Fibroblast of skin of scalp (primary cell): ENCODE results near the gene UROD.
A peak's percentile ranks its signal among the peaks of the same experiment; 100 is the strongest.

Experiments used
- DNase-seq: peaks from one replicate; pipeline ENCODE4 v3.0.0-alpha.2; 2013

Gene UROD

DNA sequence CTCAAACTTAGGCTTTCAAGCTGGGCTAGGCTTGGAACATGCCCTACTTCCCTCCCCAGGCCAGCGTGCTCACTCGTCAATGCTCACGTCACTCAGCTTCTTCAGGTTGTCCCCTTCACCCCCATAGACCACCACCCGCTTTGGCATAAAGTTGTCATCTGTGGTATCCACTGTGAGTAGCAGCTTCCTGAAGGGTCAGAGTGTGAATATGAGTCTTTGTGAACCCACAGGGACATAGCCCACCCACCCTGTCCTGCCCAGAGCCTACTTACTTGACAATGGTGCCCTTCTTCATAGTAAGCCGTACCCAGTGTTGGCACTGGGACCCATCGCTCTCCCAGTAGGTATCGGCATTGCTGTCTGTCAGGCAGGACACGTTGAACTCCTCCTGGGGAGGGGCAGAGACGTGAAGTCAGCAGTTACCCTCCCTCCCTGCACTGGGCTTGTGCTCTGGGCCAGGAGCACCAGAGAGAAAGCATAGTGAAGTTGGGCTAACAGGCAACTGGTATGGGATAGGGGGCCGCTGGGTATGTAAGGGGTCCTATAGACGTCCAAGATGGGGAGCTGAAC is 2.7 kb upstream of the UROD start:
- no peak for DNase-seq

DNA sequence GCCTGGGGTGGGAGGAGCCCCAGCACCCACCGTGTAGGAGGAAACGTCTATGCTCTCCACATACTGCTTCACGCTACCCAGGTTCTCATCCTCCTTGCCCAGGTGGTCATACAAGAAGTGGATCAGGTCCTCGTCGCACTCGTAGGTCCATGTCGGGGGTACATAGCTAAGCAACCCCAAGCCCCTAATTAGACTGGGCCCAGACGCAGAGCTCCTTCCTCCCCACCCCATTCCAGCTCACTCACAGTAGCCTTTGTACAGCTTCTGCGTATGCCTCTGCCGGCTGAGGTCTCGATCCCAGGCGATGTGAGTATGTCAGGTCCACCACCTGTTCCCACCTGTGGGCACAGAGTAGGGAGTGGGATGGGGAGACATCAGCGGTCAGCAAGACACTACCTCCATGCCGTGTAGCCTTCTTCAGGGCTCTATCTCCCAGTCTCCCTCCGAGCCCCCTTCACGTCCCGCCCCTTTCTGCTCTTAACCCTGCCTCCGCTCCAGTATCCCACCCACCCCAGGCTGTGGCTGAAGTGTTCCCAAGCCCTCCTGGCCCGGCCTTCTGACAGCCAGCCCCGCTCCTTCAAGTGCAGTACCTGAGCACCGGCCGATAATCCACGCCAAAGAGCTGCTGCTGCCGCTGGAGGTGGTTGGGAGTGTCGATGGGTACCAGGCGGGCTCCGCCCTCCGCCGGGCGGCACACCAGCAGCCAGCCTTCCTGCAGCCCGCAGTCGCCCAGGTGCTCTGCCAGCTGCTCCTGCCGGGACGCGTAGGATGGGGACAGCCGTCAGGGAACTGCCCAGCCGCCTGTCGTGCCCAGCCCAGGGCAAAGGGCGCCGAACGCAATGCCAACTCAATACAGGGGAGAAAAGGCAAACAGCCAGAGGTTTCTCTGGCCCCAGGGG is 1.8 kb upstream of the UROD start:
- DNase-seq = no peak

DNA sequence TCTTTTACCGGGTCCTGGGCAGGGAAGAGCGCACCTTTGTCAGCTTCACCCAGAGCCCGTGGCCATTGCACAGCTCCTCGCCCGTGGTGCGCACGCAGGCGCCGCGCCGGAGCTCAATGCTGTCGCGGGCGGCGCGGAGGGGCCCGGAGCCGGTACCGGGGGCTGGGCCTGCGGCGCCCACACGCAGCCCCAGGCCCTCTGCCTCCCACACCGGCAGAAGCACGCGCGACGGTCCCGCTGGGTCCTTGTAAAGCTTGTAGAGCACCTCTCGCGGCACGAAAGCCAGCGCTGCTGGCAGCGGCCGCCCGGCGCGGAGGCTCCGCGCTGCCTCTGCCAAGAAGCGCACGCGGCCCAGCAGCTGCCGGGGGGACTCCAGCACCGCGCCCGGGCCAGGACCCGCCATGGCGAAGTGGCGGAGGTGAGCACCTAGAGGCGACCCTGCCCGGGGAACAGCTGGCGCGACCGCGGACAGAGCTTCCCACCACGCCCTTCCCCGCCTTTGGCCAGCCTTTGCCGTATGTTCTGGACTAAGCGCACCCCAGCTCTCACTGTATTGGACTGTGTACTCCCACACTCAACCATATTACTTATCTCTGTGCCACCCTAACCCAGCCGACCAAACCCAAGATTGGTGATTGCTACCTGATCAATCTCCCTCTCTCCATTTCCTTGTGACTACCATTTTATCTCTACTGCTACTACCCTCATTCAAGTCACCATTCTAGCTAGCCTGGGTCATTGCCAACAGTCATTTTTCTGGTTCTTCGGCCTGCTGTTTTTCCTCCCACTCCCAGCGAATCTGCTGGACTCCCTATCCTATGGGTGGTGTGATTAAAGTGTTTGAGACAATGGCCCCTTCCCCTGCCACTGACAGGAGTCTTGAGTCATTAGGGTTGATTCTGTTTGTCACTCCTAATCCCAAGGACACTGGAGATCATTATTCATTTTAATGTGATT is 921 bp upstream of the UROD start, which contains the start of gene HECTD3:
HECTD3 (minus strand) TSS at position 470 of the 957 bp plus-strand sequence; CDS start at position 403, 67 bp downstream.
- DNase-seq = peak; percentile 76

DNA sequence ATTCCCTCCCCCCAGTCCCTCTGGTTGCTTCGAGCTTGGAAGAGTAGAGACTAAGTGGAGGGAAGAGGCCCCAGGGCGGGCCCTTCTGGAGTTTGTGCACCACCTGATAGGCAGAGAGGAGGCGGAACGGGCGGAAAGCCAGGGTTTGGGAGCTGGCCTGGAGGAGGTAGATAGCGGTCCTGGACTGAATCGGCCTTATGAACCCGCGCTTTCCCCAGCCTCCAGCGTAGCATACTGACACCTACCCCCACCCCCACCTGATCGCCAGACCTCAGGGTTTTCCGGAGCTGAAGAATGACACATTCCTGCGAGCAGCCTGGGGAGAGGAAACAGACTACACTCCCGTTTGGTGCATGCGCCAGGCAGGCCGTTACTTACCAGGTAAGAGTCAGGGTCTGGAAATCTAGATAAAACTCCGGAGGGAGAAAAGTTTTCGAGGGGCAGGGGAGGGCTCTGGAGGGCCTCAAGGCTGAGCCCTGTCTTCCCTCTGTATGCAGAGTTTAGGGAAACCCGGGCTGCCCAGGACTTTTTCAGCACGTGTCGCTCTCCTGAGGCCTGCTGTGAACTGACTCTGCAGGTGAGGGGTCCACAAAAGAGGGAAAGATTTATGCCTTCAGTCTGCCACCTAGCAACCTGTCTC is 705 bp downstream of the UROD start:
- DNase-seq = peak; percentile 13

DNA sequence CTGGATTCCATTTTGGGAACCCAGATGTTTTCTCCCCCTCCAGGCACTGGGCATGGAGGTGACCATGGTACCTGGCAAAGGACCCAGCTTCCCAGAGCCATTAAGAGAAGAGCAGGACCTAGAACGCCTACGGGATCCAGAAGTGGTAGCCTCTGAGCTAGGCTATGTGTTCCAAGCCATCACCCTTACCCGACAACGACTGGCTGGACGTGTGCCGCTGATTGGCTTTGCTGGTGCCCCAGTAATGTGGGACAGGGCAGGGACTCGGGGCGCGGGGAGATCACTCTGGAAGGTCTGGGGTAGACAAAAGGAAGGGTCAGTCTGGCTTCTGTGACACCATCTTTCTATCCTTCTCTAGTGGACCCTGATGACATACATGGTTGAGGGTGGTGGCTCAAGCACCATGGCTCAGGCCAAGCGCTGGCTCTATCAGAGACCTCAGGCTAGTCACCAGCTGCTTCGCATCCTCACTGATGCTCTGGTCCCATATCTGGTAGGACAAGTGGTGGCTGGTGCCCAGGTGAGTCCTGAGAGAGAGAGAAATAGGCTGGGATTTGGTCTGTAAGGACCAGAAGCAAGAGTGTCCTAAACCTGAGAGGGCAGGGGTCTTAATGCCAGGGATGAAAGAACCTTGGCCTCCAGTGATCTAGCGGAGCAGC is 1.6 kb downstream of the UROD start:
- DNase-seq = no peak

DNA sequence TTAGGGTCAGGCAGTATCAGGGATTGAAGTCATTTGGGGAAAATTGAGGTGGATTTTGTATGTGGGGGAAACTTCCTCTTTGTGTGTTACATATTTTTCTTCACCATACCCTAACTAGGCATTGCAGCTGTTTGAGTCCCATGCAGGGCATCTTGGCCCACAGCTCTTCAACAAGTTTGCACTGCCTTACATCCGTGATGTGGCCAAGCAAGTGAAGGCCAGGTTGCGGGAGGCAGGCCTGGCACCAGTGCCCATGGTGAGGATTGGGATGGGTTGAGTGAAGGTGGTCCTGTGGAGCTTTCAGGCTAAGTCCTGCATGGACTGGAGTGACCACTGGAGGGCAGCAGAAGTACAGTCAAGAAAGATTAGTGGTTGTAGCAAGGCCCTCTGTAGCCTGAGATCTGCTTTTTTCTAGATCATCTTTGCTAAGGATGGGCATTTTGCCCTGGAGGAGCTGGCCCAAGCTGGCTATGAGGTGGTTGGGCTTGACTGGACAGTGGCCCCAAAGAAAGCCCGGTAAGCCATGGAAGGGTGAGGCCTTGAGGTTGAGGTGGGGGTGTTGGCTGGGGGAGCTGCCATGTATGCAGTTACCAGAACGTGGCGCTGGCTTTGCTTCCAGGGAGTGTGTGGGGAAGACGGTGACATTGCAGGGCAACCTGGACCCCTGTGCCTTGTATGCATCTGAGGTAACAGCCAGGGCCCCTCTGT is 2.4 kb downstream of the UROD start:
- DNase-seq = peak; percentile 81

DNA sequence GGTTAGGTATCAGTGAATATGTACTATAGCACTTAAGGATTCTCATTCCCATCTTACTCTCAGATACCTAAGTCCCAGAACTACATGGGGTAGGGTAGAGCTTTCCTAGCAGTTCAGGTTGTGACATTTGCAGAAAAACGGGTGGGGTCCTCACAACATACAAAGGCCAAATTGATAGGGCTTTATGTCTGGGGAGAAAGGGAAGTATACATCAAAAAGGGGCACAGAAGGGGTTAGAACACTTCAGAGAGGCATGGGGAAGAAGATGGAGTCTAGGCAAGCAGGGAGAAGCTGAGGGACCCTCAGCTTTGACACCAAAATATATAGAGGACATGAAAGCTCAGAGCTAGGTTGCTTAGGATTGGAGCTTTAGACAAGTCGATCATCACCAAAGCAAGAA is 3.6 kb downstream of the UROD start:
- DNase-seq = no peak

DNA sequence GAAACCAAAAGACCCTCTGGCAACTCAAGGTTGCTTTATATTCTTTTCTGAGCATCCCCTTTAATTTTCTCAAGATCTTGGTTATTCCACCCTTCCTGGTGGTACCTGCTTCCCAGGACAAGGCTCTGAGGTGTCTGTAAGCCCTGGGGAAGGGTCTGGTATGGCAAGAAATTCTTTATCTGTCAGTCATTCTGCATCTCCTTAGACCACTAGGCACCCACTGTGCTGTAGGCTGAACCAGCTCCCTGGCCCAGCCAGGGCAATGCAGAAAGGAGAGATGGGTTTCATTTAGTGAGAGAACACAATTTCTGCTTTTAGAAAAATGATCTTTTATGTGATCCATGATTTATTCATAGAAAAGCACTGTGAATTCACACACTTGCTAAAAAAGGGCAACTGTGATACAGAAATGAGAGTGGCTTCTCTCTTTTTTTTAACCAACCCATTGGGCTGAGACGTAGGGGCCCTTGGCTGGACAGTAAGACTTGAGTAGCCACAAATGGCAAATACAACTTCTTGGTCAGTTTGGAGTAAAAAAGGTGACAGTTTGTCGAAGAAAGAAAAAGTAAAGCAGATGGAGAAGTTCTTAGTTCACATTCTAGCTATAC is 4.1 kb downstream of the UROD start:
- DNase-seq = no peak

DNA sequence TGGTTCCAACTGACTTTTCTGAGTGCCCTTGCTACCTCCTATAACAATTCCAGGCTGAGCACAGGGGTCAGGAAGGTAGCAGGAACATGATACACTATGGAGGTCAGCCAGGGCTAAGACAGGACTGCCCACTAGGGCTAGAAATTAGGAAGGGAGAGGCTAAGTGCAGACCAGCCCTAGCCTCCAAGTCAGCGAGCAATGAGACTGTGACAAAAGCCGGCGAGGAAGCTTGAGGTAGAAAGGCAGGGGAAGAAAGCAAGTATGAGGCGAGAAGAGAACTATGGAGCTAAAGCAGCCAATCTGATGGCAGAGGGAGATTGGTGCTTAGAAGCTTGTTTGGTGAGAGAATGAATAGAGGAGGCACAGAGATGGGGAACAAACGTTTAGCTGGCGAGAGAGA is 4.7 kb downstream of the UROD start:
- DNase-seq = no peak

DNA sequence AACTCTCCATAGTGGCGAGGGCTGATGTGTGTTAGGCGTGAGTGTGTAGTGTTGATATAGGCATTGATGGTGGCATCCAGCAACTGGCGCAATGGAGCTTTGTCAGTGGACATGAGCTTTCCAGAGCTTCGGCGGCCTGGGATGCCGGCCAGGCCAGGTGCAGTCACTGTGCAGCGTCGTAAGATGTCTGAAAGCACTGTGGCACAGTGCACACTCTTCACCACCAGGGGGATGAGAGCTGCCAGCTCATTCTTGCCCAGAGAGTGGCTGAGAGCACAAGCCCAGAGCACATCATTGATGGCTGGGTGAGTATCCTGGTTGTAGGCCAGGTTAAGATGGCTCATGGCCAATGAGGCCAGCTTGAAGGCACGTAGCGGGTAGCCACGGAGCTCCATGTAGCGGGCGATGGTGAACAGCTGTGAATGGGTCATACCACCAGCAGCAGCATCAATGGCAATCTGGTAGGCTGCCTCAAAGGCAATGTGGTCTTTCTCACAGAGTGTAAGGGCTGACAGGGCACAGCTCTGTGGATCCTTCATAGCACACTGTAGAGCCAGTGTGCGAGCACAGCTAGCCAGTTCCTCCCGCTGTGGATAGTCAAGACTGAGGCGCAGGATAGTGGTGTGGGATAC is 6.7 kb downstream of the UROD start:
- peak; percentile 51 for DNase-seq

DNA sequence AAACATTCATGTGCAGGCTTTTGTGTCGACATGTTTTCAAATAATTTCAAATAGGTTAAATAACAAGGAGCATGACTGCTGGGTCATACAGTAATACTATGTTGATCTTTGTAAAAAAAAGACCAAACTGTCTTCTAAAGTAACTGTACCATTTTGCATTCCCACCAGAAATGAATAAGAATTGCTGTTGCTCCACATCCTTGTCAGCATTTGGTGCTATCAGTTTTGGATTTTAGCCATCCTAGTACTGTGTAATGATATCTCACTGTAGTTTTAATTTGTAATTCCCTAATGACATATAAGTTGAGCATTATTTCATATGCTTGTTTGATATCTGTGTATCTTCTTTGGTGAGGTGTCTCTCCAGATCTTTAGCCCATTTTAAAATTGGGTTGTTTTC is 11.6 kb downstream of the UROD start:
- DNase-seq = no peak

DNA sequence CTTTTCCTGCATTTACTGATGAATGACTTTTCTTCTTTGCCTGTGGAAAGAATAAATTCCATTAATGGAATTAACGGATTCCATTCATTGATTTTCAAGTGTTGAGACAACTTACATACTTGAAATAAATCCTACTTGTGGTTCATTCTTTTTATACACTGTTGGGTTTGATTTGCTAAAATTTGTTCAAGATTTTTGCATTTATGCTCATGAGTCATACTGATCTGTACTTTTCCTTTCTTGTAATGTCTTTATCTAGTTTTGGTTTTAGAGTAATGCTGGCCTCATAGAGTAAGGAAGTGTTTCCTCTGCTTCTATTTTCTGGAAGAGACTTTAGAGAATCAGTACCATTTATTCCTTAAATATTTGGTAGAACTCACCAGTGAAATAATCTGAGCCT is 14.4 kb downstream of the UROD start:
- peak; percentile 15 for DNase-seq

DNA sequence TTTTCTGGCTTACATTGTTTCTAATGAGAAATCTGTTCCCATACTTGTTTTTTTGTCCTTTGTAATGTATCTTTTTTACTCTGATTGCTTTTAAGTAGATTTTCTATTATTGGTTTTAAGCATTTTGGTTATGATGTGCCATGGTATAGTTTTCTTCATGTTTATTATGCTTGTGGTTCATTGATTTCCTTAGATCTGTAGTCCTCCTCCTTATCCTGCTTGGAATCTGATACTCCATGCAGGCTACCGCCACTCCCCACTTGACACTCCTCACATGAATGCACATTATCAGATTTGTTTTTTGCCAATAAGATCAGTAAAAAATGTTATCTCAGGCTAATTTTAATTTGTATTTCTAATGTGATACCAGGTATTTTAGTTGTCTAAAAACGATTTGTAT is 20.8 kb downstream of the UROD start:
- no peak for DNase-seq

DNA sequence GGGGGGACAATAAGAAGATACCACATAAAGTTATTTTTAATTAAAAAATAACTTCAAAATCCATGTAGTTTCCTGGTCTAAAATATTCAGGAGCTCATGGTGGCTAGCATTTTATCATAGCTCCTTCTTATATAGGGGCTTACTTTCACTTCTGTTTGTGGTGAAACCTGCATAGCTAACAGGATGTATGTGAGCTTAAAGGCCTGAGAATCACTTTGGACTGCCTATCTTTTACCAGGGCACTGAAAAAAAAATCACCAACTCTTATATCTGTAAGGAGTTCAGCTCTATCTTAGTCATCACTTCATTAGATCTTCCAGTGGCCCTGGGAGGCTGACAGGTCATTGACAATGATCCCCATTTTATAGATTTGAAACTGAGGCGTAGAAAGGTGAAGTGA is 21.3 kb downstream of the UROD start:
- no peak for DNase-seq

DNA sequence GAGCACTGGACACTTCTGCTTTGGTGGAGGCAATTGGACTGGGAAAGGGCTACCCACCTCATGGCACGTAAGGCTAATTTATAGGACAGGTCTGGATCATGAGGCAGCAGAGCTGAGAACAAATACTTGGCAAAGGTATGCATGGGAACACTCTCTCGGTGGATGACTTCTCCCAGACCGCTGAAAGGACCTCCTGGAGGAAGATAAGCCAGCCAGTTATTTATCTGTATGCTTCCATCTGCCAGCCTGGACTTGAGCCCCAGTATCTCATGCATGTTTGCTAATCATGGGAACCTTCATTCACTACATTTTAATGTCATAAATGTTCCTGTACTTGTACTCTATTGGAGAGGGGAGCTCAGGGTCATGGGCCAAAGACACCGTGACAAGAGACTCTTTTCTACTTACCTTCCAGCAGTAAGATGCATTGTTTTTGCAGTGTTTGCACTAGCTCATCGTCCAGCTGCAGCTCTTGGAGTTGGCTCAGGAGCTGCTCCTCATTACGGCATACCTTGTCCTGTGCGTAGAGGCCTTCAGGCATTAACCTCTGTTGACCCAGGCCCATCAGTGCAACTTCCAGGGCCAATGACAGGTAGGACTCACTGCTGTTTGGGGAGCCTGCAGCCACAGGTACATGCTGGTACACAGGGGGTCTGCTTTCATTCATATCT is 23.7 kb downstream of the UROD start:
- DNase-seq = no peak

DNA sequence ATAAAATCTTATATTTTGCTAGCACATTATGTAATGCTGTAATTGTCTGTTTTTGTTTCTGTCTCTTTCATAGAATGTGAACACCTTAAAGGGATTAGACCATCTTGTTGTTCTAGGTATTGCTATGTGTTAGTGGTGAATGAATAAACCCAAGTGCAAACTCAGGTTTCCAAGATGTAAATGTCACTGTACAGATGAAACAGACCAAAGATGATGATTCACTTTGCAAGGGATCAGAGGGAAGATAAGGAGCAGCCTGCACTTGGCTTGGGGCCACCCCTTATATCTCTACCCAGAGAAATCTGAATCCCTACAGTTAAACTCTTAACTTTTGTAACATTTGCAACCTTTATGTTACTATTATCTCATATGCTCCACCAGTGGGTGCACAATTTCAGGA is 25.4 kb downstream of the UROD start:
- no peak for DNase-seq

DNA sequence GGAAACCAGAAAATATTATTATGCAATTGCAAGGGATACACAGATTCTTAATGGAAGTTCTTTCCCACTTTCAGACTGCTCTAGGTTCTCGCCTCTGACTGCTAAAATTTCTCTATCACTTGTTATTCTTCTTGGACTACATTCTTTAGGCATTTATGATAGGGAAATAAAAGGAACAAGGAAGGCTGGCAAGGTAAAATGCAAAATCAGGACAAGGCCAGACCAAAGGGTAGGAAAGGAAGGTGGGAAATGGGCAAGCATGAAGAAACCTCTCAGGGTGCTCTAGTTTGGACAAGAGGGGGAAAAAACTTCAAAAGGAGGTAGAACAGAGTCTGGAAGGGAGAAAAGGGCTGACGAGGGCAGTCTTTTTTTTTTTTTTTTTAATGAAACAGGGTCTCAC is 26.2 kb downstream of the UROD start:
- DNase-seq = no peak

DNA sequence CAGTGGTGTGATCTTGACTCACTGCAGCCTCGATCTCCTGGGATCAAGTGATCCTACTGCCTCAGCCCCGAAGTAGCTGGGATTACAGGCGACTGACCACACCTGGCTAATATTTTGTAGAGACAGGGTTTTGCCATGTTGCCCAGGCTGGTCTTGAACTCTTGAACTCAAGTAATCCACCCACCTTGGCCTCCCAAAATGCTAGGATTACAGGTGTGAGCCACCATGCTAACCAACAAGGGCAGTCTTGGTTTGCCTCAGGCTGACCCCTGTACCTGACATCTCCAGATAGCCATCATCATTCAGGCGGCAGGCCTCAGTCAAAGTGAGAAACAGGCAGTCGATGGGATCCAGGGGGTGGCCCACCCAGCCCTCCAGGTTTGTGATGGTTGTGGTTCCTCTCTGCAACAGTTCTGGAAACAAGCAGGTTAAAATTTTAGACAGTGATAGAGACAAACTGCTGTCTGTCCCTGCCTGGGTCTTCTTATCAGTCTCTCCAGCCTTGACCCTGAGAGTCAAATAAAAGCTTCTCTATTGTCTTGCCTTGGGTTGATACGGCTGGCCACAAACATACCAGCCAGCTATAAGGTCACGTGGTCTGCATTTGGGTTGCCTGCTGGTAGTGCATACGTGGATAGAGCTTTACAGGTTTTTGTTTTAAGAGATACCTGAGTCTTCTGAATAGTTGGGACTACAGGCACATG is 26.8 kb downstream of the UROD start:
- no peak for DNase-seq

DNA sequence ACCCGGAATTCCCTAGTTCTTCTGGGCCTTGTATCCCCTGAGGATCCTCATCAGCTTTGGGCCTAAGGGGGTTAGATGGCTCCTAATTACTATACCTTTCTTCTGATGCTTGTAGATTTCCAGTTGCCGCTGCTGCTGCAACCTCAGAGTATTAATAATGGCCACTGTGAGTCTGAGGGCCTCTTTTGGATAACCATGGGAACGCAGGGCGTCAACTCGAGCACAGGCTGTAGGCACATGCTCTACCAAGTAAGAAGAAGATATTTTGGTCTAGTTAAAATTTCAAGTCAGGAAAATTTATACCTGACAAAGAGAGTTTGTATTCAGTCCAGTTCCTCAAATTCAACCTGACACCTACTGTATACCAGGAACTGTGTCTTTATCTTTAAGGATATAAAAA is 28.2 kb downstream of the UROD start:
- DNase-seq = no peak
